Mesothelial cell of epicardium (in vitro differentiated cells): ENCODE results near the gene ZNF384. TPM values are rescaled to one million over a fixed set of nuclear protein-coding genes. Genes with fewer than 3 reads are reported as not detected.

ENCODE experiments used
- DNase-seq, 2 experiments: peaks; one replicate each; pipeline ENCODE4 v3.0.0; 2021; ENCODE audit warnings: low spot score in 2 of 2; ENCODE audit not compliant: unreplicated experiment in 2 of 2
- H3K27ac Mint-ChIP-seq: 2 replicates; pipeline ENCODE4 v1.8.0; 2021; ENCODE audit warnings: mixed read lengths
- H3K27me3 Mint-ChIP-seq: 2 replicates; pipeline ENCODE4 v1.8.0; 2021; ENCODE audit warnings: low read depth, mixed read lengths
- H3K36me3 Mint-ChIP-seq: 2 replicates; pipeline ENCODE4 v1.8.0; 2021; ENCODE audit warnings: mixed read lengths
- H3K4me1 Mint-ChIP-seq: 2 replicates; pipeline ENCODE4 v1.8.0; 2021; ENCODE audit warnings: mixed read lengths
- H3K4me3 Mint-ChIP-seq: 2 replicates; pipeline ENCODE4 v1.8.0; 2021; ENCODE audit warnings: mild to moderate bottlenecking, moderate library complexity, mixed read lengths
- H3K9me3 Mint-ChIP-seq: 2 replicates; pipeline ENCODE4 v1.8.0; 2021; ENCODE audit warnings: mixed read lengths
- total RNA-seq: library from RNA; stranded (reverse); gene quantifications from 3 replicates; pipeline ENCODE4 v1.2.1, GENCODE V29; 2021
- TF ChIP-seq, protein P1 (sequence below): fragments of 200-600 bp; sonication (generic); IDR thresholded peaks from one replicate; pipeline ENCODE4 v1.5.0; 2021; ENCODE audit warnings: antibody characterized with exemption; ENCODE audit not compliant: unreplicated experiment

Gene ZNF384
- total RNA-seq, 1 donor from 2014 or later: 101 TPM

DNA sequence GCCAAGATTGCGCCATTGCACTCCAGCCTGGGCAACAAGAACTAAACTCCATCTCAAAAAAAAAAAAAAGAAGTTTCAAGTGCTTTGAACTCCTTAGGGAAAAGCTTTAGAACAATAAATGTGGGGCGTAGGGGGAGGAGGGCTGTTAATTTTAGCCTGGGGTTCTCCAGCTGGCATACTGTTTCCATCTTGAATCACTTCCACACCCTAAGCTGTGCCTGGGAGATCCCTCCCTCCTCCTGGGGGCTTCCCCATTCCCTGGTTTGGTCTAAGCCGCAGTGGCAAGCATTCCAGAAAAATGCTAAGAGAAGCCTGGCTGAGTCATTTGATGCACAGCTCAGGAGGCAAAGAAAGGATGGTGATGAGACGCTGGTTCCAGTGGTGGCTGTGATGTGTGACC, 2.3 kb upstream of the ZNF384 start:
- no peak for DNase-seq
- H3K4me3 Mint-ChIP-seq: peak overlapping the region; percentile 3
- H3K36me3 Mint-ChIP-seq: no peaks in the 10 kb centered on the region

DNA sequence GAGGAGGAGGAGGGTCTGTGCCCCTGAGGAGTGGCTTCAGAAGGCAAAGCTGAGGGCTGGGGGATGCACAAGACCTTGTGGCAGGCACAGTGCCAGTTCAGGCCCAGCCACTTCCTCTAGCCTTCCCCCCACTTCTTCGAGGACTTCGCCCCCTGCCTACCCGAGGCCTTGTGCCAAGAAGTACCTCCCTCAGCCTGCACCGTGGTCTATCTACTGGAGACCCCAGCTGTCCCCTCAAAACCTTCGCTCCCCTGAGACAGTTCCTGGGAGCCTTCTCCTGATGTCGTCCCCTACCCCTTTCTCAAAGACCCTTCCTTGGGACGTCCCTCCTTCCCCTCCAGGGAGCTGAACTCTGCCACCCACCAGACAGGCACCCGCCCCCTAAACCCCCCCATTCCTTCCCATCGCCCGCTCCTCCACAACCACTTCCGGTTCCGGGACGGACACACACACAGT, 604 bp downstream of the ZNF384 start:
- Mint-ChIP-seq H3K4me1 (peaks cover 29% of the 10 kb centered on the region), H3K36me3 (no peaks in the 10 kb centered on the region), H3K4me3 (peak overlapping the region; percentile 89), H3K9me3 (no peaks in the 10 kb centered on the region), H3K27me3 (peaks cover 2% of the 10 kb centered on the region), H3K27ac (peak overlapping the region; percentile 79)
- no peak for DNase-seq
- TF ChIP-seq, protein P1, sequence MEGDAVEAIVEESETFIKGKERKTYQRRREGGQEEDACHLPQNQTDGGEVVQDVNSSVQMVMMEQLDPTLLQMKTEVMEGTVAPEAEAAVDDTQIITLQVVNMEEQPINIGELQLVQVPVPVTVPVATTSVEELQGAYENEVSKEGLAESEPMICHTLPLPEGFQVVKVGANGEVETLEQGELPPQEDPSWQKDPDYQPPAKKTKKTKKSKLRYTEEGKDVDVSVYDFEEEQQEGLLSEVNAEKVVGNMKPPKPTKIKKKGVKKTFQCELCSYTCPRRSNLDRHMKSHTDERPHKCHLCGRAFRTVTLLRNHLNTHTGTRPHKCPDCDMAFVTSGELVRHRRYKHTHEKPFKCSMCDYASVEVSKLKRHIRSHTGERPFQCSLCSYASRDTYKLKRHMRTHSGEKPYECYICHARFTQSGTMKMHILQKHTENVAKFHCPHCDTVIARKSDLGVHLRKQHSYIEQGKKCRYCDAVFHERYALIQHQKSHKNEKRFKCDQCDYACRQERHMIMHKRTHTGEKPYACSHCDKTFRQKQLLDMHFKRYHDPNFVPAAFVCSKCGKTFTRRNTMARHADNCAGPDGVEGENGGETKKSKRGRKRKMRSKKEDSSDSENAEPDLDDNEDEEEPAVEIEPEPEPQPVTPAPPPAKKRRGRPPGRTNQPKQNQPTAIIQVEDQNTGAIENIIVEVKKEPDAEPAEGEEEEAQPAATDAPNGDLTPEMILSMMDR: no peak

More for the DNA sequence above, 2.3 kb upstream of the ZNF384 start:
- peaks cover 23% of the 10 kb centered on the region for H3K4me1 Mint-ChIP-seq
- no peaks in the 10 kb centered on the region for H3K9me3 Mint-ChIP-seq
- TF ChIP-seq, protein P1: no peak
- peaks cover 22% of the 10 kb centered on the region for H3K27me3 Mint-ChIP-seq
- H3K27ac Mint-ChIP-seq: no peak overlapping the region

DNA sequence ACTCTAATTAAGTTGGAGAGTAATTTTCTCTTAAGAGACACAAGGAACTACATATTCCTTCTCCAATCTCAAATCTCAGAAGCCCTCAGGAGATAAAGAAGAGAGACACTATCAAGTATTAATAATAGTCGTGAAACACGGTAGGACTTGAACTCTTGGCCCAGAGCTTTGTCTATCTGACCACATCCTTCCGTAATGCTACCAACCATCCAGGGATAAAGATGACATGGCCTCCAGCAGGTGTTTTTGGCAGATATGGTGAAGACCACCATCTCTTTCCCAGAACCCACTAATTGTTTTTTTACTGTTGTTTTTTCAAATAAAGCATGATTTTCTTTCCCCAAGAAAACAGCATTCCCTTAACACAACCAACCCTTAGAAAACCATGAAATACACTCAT, 3.4 kb downstream of the ZNF384 start:
- Mint-ChIP-seq H3K27ac (no peak overlapping the region), H3K9me3 (no peaks in the 10 kb centered on the region), H3K36me3 (peaks cover 8% of the 10 kb centered on the region), H3K4me3 (no peak overlapping the region), H3K4me1 (peaks cover 29% of the 10 kb centered on the region), H3K27me3 (no peaks in the 10 kb centered on the region)
- DNase-seq: no peak
- TF ChIP-seq, protein P1: no peak

DNA sequence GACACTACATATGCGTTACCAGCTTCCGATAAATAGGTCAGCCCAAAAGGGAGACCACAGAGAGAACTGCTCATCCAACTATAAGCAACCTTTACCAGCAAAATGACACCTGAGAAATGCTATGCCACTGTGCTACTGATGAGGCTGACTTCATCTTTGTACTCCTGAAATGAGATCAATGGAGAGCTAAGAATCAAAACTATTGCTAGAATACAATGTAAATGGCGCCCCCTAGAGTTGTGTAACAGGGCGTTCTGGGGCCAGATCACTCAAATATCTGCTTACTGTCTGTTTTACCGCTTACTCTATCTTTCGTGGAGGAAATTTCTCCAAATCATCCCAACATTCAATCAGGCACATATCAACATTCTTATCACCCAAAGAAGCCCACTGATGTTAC, 4.6 kb downstream of the ZNF384 start:
- no peaks in the 10 kb centered on the region for H3K9me3 Mint-ChIP-seq
- H3K4me1 Mint-ChIP-seq: peaks cover 25% of the 10 kb centered on the region
- peaks cover 8% of the 10 kb centered on the region for H3K36me3 Mint-ChIP-seq
- H3K27me3 Mint-ChIP-seq: no peaks in the 10 kb centered on the region
- H3K27ac Mint-ChIP-seq: peak overlapping the region; percentile 30
- H3K4me3 Mint-ChIP-seq: no peak overlapping the region
- TF ChIP-seq, protein P1: peak; percentile 31
- DNase-seq: no peak

DNA sequence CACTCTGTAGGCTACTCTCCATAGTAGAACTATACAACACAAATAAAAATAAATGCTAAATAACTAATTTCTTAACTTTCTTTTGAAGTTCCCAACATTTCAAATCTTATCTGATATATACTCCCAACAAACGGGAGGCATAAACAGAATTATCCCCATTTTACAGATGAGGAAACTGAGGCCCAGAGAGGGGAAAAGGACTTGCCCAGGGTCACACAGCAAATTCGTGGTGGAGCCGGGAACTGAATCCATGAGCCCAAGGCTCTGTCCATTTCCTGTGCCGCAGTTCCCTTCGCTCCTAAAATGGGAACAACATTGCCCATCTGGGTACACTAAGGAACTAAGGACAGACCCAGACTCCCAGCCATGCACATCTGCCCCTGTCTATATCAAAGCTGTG, 12.2 kb downstream of the ZNF384 start:
- DNase-seq: no peak
- H3K4me3 Mint-ChIP-seq: no peak overlapping the region

More for the DNA sequence above, 12.2 kb downstream of the ZNF384 start:
- TF ChIP-seq, protein P1: no peak
- Mint-ChIP-seq H3K9me3 (no peaks in the 10 kb centered on the region), H3K27ac (no peak overlapping the region), H3K4me1 (no peaks in the 10 kb centered on the region), H3K27me3 (no peaks in the 10 kb centered on the region), H3K36me3 (peaks cover 41% of the 10 kb centered on the region)
